Bronchial epithelial cell (primary cell): Measurements from ENCODE around the gene MAGI2. TPM values are rescaled to one million over a fixed set of nuclear protein-coding genes. Genes with fewer than 3 reads are reported as not detected.

Experiments used
- DNase-seq: peaks from one replicate; pipeline ENCODE4 v3.0.0-alpha.2; 2010; ENCODE audit warnings: low read depth
- FAIRE-seq: peaks from 2 replicates; lab custom pipeline; 2011; peaks lifted over from hg19 to GRCh38; lab: Jason Lieb, UNC
- H3K27me3 ChIP-seq: 2 replicates; pipeline ENCODE4 v1.5.1; 2011; ENCODE audit warnings: low read length; ENCODE audit not compliant: control insufficient read depth, insufficient read depth
- H3K36me3 ChIP-seq: 2 replicates; pipeline ENCODE4 v1.5.1; 2011; ENCODE audit warnings: low read length; ENCODE audit not compliant: control insufficient read depth, insufficient read depth
- H3K4me3 ChIP-seq: 2 replicates; pipeline ENCODE4 v1.5.1; 2011; ENCODE audit warnings: mild to moderate bottlenecking, low read depth, low read length, control low read depth
- total RNA-seq: library from RNA; depleted of rRNA; stranded (reverse); fragments of >200 nt; gene quantifications from 2 replicates; pipeline ENCODE4 v1.2.1, GENCODE V29; 2014
- TF ChIP-seq, protein P1 (sequence below): IDR thresholded peaks from 2 replicates; pipeline ENCODE4 v1.5.1; 2011; ENCODE audit warnings: mild to moderate bottlenecking, moderate library complexity, low read length, control low read depth, inconsistent platforms; ENCODE audit not compliant: insufficient read depth, severe bottlenecking

MAGI2 gene
- total RNA-seq, 1 donor from 2014 or later, result 2.6 TPM

DNA sequence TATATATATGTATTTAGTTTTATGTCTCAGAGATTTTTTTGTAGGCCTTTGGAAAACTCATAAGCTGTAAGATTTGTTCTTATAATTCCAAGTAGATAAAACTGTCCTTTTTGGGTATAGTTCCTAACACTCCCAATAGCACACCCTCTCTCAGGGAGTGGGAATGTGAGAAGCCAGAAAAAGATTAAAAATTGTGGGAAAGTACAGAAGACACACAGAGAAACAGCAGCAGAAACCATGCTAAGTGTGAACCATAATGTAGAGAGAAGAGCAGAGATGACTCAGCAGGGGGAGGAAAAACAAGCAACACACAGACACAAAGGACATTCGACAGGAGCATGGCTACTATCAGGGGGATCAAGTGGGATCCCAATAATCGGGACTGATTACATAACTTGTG is 401.6 kb downstream of the MAGI2 start:
- TF ChIP-seq, protein P1, sequence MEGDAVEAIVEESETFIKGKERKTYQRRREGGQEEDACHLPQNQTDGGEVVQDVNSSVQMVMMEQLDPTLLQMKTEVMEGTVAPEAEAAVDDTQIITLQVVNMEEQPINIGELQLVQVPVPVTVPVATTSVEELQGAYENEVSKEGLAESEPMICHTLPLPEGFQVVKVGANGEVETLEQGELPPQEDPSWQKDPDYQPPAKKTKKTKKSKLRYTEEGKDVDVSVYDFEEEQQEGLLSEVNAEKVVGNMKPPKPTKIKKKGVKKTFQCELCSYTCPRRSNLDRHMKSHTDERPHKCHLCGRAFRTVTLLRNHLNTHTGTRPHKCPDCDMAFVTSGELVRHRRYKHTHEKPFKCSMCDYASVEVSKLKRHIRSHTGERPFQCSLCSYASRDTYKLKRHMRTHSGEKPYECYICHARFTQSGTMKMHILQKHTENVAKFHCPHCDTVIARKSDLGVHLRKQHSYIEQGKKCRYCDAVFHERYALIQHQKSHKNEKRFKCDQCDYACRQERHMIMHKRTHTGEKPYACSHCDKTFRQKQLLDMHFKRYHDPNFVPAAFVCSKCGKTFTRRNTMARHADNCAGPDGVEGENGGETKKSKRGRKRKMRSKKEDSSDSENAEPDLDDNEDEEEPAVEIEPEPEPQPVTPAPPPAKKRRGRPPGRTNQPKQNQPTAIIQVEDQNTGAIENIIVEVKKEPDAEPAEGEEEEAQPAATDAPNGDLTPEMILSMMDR, result no peak
- no peak for FAIRE-seq
- H3K27me3 ChIP-seq, result no peaks in the 10 kb centered on the region
- no peaks in the 10 kb centered on the region for H3K36me3 ChIP-seq
- DNase-seq, result no peak
- no peak overlapping the region for H3K4me3 ChIP-seq

DNA sequence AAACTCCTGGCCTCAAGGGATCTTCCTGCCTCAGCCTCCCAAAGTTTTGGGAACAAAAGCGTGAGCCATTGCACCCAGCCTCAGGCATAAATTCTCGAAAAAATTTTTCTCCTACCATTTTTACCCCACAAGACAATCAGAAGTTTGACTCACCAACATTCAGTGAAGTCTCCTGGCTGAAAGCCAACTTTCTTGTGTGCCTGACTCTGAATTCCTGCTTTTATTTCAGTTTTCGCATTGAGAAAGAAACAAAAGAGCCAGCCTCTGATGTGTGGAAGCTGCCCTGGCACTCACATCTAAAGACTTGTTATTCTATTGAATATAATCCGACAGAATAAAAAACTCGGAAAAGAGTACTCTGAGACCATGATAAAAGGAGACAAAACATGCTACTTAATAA is 402.9 kb downstream of the MAGI2 start:
- TF ChIP-seq, protein P1, result no peak
- H3K4me3 ChIP-seq, result no peak overlapping the region
- H3K36me3 ChIP-seq, result no peaks in the 10 kb centered on the region
- DNase-seq (peak; percentile 68), FAIRE-seq (no peak)
- H3K27me3 ChIP-seq, result no peaks in the 10 kb centered on the region

DNA sequence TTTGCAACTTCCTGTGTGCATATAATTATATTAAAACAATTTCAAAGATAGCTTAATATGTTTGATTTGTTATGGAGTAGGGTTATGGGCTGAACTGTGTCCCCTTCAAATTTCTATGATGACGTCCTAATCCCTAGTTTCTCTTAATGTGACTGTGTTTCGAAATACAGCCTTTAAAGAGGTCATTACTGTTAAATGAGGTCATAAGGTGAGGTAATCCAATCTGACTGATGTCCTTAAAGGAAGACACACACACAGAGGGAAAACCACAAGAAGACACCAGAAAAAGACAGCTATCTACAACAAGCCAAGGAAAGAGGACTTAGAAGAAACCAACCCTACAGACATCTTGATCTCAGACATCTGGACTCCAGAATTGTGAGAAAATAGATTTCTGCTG is 407.4 kb downstream of the MAGI2 start:
- Histone ChIP-seq H3K36me3 (no peaks in the 10 kb centered on the region), H3K27me3 (no peaks in the 10 kb centered on the region), H3K4me3 (no peak overlapping the region)
- TF ChIP-seq, protein P1, result no peak
- FAIRE-seq (no peak), DNase-seq (no peak)

DNA sequence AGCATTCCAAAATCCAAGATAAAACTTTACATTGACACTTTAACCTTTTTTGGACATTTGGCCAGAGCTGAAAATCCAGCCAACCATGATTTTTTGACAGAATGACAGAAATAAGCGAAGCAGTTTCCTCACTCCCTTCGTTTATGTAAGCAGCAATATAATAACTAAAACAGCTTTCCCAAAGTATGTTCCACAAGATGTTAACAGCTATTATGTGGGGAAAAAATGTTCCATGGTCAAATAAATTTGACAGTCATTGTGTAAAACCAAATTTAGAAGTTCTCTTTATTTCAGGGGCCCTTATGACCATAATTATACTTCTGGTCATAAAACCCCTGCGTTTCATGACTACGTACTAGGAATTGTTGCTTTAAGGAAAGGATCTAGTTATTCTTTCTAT is 416.5 kb downstream of the MAGI2 start:
- H3K27me3 ChIP-seq, result no peaks in the 10 kb centered on the region
- H3K4me3 ChIP-seq, result no peak overlapping the region
- TF ChIP-seq, protein P1, result no peak
- H3K36me3 ChIP-seq, result no peaks in the 10 kb centered on the region
- DNase-seq (no peak), FAIRE-seq (no peak)

DNA sequence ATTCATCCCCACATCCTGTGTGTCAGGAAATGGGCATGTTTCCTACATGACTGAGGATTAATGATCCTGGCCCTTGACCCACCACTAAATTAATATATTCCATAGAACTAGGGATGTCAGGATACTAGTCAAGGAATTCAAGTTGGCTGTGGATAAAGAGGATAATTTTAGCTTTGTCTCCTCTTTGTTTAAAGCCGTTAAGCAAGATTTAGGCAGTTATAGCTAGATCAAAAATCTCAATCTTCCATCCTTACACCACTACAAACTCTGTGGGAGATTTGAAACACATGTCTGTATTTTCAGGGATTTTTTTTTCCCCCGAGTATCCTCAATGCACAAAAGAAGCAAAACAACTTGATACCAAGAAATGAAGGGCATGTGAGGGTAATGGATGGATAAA is 417.1 kb downstream of the MAGI2 start:
- Histone ChIP-seq H3K4me3 (no peak overlapping the region), H3K36me3 (no peaks in the 10 kb centered on the region), H3K27me3 (no peaks in the 10 kb centered on the region)
- TF ChIP-seq, protein P1, result no peak
- no peak for FAIRE-seq
- no peak for DNase-seq

DNA sequence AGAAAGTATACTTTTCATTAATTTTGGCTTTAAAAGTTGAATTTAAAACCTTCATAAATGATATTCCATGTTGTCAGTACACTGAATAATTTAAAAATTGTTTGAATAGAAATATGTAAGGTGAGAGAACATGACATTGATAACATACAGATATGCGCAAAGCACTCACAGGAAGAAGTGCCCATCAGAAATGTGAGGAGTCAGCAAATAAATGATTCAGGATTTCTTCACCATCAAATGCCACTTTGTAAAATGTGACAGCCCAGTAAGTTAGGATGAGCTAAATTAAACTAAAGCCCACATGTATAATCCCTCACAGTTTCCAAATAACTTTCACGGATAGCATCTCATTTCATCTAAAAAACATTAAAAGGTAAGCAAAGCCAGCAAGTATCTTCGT is 417.6 kb downstream of the MAGI2 start:
- Histone ChIP-seq H3K27me3 (no peaks in the 10 kb centered on the region), H3K4me3 (no peak overlapping the region), H3K36me3 (no peaks in the 10 kb centered on the region)
- DNase-seq, result no peak
- TF ChIP-seq, protein P1, result no peak
- no peak for FAIRE-seq
